ENCODE data around the gene ADD2.
A peak's percentile ranks its signal among the peaks of the same experiment; 100 is the strongest.
"Not testable (repeated sequence)": the region's sequence is repeated elsewhere in the genome, so short reads cannot be mapped to it uniquely, and the experiment has no call there.

Gene ADD2, protein sequence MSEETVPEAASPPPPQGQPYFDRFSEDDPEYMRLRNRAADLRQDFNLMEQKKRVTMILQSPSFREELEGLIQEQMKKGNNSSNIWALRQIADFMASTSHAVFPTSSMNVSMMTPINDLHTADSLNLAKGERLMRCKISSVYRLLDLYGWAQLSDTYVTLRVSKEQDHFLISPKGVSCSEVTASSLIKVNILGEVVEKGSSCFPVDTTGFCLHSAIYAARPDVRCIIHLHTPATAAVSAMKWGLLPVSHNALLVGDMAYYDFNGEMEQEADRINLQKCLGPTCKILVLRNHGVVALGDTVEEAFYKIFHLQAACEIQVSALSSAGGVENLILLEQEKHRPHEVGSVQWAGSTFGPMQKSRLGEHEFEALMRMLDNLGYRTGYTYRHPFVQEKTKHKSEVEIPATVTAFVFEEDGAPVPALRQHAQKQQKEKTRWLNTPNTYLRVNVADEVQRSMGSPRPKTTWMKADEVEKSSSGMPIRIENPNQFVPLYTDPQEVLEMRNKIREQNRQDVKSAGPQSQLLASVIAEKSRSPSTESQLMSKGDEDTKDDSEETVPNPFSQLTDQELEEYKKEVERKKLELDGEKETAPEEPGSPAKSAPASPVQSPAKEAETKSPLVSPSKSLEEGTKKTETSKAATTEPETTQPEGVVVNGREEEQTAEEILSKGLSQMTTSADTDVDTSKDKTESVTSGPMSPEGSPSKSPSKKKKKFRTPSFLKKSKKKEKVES

DNA sequence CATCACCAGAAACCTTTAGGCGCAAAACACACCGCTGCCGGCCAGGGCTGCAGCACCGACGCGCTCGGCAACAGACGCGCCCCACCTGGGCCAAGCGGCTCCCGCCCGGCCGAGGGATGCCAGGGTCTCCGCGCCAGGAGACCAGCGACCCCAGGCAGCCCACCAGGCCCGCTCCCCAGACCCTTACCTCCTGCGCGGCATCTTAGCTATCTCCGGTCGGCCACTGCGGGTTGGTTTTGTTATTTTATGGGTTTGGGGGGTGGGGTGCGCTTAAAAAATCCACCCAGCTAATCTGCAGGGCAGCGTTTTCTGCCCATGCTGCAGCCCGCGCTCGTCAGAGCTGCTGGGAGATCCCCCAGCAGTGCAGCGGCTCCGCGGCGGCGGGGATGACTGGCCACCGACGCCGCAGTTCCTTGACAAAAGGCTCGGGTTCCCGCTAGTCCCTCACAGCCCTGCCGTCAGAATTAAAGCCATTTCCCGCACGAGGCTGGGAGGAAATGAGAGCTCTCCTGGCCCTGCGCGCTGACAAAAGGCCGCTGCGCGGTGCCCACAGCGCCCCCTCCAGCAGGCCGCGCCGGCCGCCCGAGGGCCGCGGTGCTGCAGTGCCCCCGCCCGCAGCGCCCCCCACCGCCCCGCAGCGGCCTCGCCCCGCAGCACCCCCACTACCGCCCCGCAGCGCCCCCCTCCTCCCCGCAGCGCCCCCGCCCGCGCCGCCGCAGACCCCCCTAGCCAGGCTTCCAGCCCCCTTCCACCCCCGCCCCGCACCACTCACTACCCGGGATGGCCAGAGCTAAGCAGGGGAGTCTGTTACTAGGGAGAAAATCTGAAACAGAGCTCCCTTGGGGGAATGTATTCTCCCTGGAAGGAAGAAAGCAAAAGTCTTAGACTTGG lies at the start of gene ADD2:
ADD2 (minus strand) TSS at position 502 of the 891 bp plus-strand sequence. CDS start 61,792 bp downstream, outside the sequence.
- DNase-seq: peak; percentile 45 to 62

DNA sequence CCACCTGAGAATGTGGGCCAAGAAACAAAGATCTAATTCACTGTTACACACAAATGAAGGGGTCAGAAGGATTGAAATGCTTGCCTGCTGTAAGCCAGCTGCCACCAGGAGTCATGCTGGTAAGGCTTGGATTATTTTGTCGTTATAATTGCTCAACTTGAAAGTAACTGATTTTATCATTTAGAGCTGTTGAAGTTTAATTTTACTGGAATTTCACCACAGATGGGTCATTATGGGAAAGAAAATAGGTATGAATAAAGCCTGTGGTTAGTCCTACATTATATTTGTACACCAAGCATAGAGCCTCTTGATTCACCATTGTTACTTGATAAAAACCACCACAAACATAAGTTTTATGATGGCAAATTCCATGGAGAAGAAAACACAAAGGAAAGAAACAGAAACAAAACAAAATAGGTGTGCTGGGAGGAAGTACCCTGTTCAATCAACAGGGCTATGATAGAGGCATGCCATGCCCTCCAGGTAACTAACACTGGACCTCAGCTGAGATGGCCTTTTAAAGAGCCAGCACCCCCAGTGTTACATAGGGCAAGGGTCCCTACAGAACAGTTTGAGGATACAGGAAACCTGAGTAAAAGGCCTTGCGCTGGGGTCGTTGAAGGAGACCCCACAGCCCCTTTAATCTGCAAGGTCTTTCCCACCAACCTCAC lies 49.4 kb upstream of the ADD2 start:
- DNase-seq: no peak

DNA sequence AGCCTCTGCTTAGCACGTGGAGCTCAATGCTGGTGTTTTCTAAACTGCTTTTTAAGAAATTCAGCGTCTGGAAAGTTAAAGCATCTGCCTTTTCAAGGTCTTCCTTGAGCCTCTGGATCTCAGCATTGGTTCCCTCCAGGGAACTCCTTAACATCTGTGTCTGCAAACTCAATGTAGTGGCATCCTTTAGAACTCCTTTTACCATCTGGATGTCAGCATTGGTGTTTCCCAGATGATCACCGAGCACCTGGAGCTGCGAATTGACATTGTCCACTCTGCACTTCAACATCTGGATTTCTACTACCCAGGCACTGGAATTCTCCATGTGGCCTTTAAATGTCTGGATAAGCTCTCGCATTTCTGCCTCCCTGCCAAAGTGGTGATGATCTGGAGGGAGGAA lies 48.7 kb upstream of the ADD2 start:
- no peak for DNase-seq

DNA sequence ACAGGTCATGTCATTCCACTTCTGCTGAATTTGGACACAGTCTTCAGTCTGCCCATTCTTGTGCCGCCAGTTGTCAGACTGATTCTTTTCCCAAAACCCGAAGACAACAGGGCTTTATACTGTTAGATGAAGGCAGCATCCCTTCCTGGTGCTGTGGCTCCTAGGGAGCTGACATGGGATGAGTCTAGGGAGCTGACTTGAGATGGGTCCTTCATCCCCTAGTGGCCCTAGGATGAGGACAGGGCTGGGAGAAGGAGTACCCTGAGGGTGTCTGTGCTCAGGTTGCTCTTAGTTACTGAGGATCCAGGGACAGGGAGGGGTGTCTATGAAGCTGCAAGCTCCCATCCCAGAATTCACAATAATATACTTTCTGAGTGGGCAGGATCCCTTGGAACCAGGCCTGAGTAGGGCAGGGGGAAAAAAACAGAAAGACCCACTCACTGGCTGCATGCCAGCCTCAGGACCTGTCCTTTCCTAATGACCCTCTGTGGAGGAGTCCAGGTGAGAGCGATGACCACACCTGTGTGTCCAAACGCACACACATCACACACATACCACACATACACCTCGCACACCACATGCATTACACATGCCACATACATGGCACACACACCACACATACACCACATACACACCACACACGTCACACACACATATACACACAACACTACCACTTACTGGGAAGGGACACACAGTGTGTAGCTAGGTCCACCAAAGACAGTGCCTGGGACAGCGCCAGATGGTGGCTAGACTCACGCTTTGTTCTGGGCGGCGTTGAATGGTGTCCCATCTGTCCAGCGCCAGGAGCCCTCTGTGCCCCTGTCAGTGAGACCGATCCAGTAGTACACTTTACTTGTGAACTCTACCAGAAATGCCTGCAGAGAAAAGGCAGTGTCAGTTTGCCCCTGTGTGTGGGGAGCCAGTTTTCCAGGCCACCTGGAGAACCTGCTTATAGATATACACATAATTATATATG lies 41.3 kb upstream of the ADD2 start:
- no peak for DNase-seq

GRCh38 chr2:70807828-70808118 lies 39.8 kb upstream of the ADD2 start:
- DNase-seq: no peak

- DNase-seq: no peak
Observed at GRCh38 chr2:70807102-70807827, 39.3 kb upstream of the ADD2 start.

GRCh38 chr2:70806620-70807019 lies 38.6 kb upstream of the ADD2 start:
- no peak for DNase-seq

GRCh38 chr2:70806013-70806412 lies 38.0 kb upstream of the ADD2 start:
- no peak for DNase-seq

DNA sequence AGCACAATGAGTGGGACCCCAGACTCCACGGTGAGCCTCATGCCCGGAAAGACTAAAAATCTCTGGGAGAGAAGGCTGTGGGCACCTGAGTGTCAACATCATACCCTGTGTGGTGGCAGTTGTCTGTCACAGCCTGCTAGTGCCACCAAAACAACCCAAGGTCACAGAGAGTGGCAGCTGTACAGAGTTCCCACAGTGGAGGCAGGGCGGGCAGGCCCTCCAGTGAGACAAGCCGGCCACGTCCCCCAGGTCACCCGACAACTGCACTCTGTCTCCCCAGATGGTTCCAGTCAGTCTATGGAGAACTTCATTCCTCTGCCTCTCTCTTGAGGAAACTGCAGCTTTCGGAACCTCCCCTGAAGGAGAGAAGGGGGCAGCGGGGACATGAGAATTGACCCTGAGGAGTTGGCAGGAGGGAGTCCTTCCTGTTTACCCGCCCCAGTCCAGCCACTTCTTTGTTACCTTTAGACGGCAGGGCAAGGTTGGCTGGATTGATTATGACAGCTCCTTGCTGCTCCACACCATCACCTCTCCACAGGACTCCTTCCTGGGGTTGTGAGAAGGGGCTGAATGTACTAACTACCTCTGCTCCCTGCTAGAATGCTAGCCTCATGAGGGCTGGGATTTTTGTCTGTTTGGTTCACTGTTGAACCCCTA lies 33.7 kb upstream of the ADD2 start:
- DNase-seq: no peak

DNA sequence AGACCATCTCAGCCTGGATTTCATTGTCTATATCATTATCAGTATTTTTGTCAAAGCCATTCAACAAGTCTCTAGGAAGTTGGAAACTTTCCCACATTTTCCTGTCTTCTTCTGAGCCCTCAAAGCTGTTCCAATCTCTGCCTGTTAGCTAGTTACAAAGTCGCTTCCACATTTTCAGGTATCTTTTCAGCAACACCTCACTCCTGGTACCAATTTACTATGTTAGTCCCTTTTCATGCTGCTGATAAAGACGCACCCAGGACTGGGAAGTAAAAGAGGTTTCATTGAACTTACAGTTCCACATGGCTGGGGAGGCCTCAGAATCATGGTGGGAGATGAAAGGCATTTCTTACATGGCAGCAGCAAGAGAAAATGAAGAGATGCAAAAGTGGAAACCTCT lies 31.7 kb upstream of the ADD2 start:
- no peak for DNase-seq

- not testable (repeated sequence) for DNase-seq
Observed at GRCh38 chr2:70797996-70798395, 30.0 kb upstream of the ADD2 start.

DNA sequence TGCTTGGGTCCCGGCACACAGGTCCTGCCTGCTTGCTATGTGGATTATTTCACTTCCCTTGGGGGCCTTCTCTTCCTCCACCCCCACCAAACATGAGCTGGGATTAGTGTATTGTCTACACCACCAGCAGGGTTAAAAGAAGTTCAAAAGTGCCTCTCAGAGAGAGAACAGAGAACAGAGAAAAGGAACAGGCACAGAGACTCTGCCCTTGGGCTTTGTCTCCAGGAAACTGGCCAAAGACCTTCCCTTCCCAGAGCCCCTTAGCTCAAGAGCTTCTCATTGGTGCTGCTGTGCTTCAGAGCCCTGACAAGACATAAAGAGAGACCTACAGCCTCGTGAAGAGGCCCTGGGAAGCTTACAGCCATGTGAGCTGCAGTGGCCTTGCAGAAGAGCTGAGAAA lies 29.5 kb upstream of the ADD2 start:
- no peak for DNase-seq

DNA sequence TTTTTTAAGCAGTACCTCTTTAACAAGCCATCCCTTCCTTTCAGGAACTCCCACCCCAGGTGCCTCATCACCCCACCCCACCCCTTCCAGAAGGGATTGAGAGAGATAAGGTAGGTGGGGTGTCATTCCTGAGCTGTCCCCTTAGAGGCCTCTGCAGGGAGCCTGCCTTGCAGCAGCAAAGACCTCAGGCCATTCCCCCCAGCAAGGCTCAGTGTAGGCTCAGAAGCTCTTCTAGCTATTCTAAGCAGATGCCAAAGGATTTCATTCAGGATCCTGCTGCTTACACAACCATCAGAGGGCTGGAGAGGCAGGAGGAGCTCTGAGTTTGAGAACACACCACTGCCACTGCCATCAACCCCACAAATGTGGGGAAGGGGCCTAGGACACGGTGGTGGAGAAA lies 28.3 kb upstream of the ADD2 start:
- no peak for DNase-seq

- DNase-seq: no peak
Observed at GRCh38 chr2:70795164-70795995, 27.4 kb upstream of the ADD2 start.

DNA sequence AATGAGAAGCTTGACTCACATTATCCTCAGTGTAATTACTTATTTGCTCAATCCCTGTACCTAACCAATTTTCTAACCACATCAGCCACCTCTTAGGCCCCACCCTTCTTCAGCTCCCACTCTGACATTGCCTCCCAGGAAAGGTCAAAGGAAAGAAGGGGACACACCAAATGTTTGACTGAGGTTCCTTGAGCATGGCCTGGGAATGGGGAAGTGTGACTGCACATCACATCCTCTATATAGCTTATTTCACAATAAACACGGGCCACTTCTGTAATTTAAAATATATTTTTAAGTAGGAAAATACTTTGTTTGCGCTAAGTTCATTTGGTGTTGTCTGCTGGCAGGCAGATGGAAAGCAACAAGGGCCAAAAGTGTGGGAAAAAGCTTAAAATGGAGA lies 25.4 kb upstream of the ADD2 start:
- peak; percentile 0 to 11 for DNase-seq

DNA sequence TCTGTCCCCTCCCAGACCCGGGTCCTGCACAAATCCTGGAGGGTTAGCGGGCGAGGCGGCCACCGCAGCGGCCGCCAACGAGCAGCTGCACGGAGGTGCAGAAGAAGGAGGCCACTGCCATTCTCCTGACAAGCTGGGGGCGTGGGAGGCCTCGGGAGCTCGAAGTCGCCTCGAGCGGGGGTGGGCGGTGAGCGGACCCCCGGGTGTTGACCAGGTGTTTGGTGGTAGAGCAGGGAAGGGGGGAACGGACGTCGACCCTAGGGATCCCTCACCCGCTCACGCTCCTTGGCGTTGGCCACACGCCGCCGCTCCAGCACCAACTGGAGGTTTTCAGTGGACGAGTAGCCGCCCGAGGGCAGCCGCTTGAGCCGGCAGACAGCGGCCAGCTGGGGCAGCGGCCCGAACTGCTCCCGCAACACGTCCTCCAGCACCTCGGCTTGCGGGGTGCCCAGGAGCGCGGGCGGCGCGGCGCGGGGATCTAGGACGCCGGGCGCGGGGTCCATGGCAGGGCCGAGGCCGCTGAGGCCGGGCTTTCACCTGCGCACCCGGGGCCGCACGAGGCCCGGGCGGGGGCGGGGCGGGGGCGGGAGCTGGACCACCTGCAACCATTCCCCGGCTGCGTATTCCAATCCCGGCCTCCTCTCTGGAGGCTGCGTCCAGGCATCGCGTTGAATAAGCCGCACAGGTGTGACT lies 22.3 kb upstream of the ADD2 start, which contains the start of gene FIGLA:
FIGLA (minus strand) TSS at position 508 of the 693 bp plus-strand sequence; CDS start at position 503, 5 bp downstream.
- DNase-seq: no peak

- peak; percentile 60 to 62 for DNase-seq
Observed at GRCh38 chr2:70789304-70790135, 21.5 kb upstream of the ADD2 start.

Data from CD4-positive, alpha-beta T cell treated with Interferon alpha-2 for 1 hour (primary cell).